ENCODE data around the gene HS3ST4. TPM values are rescaled to one million over a fixed set of nuclear protein-coding genes. Genes with fewer than 3 reads are reported as not detected.

HS3ST4 gene
- total RNA-seq (2021; ENCODE audit: unreplicated experiment) (not detected), Bru-seq, nascent RNA (not detected), BruChase-seq, experiment 1, labeled RNA remaining after a 6-hour chase (percentile 4 among the genes with signal in this experiment), BruChase-seq, experiment 2, labeled RNA remaining after a 2-hour chase (percentile 1 among the genes with signal in this experiment)
- polyA plus RNA-seq (2012), result not detected in 2 replicates
- long read RNA-seq, result 0 reads

- Histone ChIP-seq H3K36me3 (ENCODE audit: control insufficient read depth in 1 of 2, insufficient read depth in 2 of 2, low read length in 2 of 2) (no peaks in the 10 kb centered on the region), H4K20me1 (ENCODE audit: insufficient read depth) (no peaks in the 10 kb centered on the region), H2AFZ (ENCODE audit: low read depth, low read length, poor library complexity, severe bottlenecking) (no peak within 1 kb of the TSS), H3K4me2 (ENCODE audit: low read length) (no peak within 1 kb of the TSS), H3K9ac (ENCODE audit: low read length) (no peak within 1 kb of the TSS), H3K9me3 (ENCODE audit: control insufficient read depth in 1 of 2, insufficient read depth in 1 of 2, low read depth in 1 of 2, low read length in 2 of 2) (no peaks in the 10 kb centered on the region), H3K4me1 (ENCODE audit: control insufficient read depth in 1 of 2, insufficient read depth in 2 of 2, low read length in 2 of 2) (no peaks in the 10 kb centered on the region), H3K27ac (ENCODE audit: low read depth, low read length) (no peak within 1 kb of the TSS), H3K27me3 (ENCODE audit: insufficient read depth, low read length) (peaks cover 42% of the 10 kb centered on the region), H3K79me2 (ENCODE audit: insufficient read depth, low read length) (no peaks in the 10 kb centered on the region), H3K4me3 (replicated peaks in 1 of 2; ENCODE audit: low read depth in 1 of 2, low read length in 2 of 2) (no peak within 1 kb of the TSS), H3K9me2 (ENCODE audit: insufficient read depth) (no peaks in the 10 kb centered on the region)
- ATAC-seq (no peak), DNase-seq (ENCODE audit: low read depth, low spot score) (no peak)
- no TSS peak for BruUV-seq (replicated peaks)
- RAD21 ChIA-PET (ENCODE audit: low non-redundant PET in 1 of 2, low total read pairs in 2 of 2, uncharacterized antibody in 2 of 2, unreplicated experiment in 2 of 2), result no interaction called here
- intact Hi-C loops (cut with micrococcal nuclease), result no loop called here
- no peak for TF ChIP-seq EZH2phosphoT487 (IDR thresholded peaks at IDR 0.05; ENCODE audit: borderline replicate concordance)
- CTCF ChIA-PET, result no interaction called here
- POLR2A ChIA-PET, result no interaction called here
Measured at GRCh38 chr16:25691519-25692091, at the start of gene HS3ST4. Gene HS3ST4, plus strand, starts transcription at chr16:25691959.

- Histone ChIP-seq H3K36me3 (ENCODE audit: control insufficient read depth in 1 of 2, insufficient read depth in 2 of 2, low read length in 2 of 2) (no peaks in the 10 kb centered on the region), H3K79me2 (ENCODE audit: insufficient read depth, low read length) (no peaks in the 10 kb centered on the region), H3K4me1 (ENCODE audit: control insufficient read depth in 1 of 2, insufficient read depth in 2 of 2, low read length in 2 of 2) (no peaks in the 10 kb centered on the region), H4K20me1 (ENCODE audit: insufficient read depth) (no peaks in the 10 kb centered on the region; the same call in 1 of the 2 replicates), H3K9me3 (ENCODE audit: control insufficient read depth in 1 of 2, insufficient read depth in 1 of 2, low read depth in 1 of 2, low read length in 2 of 2) (no peaks in the 10 kb centered on the region), H3K4me2 (ENCODE audit: low read length) (no peak overlapping the region), H3K27me3 (ENCODE audit: insufficient read depth, low read length) (peaks cover 57% of the 10 kb centered on the region), H3K4me3 (replicated peaks in 1 of 2; ENCODE audit: low read depth in 1 of 2, low read length in 2 of 2) (no peak overlapping the region), H3K27ac (ENCODE audit: low read depth, low read length) (no peak overlapping the region), H2AFZ (ENCODE audit: low read depth, low read length, poor library complexity, severe bottlenecking) (no peak overlapping the region), H3K9ac (ENCODE audit: low read length) (no peak overlapping the region), H3K9me2 (ENCODE audit: insufficient read depth) (no peaks in the 10 kb centered on the region)
- ChIA-PET RAD21 (ENCODE audit: low non-redundant PET in 1 of 2, low total read pairs in 2 of 2, uncharacterized antibody in 2 of 2, unreplicated experiment in 2 of 2) (no interaction called here), CTCF (no interaction called here), POLR2A (no interaction called here)
- BruUV-seq (replicated peaks), result no TSS peak
- no peak for DNase-seq (ENCODE audit: low read depth, low spot score)
- TF ChIP-seq ZFX (IDR thresholded peaks at IDR 0.05) (no peak), SP1 (IDR thresholded peaks at IDR 0.05; ENCODE audit: low read depth) (no peak), ZBTB33 (IDR thresholded peaks at IDR 0.05; ENCODE audit: extremely low read depth, insufficient replicate concordance, low read length) (no peak), FOSL1 (IDR thresholded peaks at IDR 0.05; ENCODE audit: low read depth) (no peak), POLR2A (IDR thresholded peaks at IDR 0.05; ENCODE audit: borderline replicate concordance, extremely low read depth, insufficient read depth, insufficient read length) (no peak), EZH2phosphoT487 (IDR thresholded peaks at IDR 0.05; ENCODE audit: borderline replicate concordance) (no peak)
- no peak for ATAC-seq
- intact Hi-C loops (cut with micrococcal nuclease), result no loop called here
Measured at GRCh38 chr16:25643633-25644032, 48.1 kb upstream of the HS3ST4 start.

Data from HCT116 (cell line).